Kidney (tissue), 14 donors: ENCODE measurements around the gene FASLG. TPM values are rescaled to one million over a fixed set of nuclear protein-coding genes. Genes with fewer than 3 reads are reported as not detected.

ENCODE experiments used
- DNase-seq, 5 donors: peaks; one replicate each; pipeline ENCODE4 v3.0.0-alpha.2; 2013 to 2020
- FAIRE-seq: peaks from 2 replicates; lab custom pipeline; 2012; peaks lifted over from hg19 to GRCh38; lab: Jason Lieb, UNC
- H3K27ac ChIP-seq, 2 donors: one replicate each; pipeline ENCODE4 v1.7.0; 2013; ENCODE audit warnings: low read depth in 2 of 2, low read length in 2 of 2, inconsistent platforms in 1 of 2
- H3K27me3 ChIP-seq: one replicate; pipeline ENCODE4 v1.7.1; 2013; ENCODE audit warnings: low read length, inconsistent platforms; ENCODE audit not compliant: control insufficient read depth, insufficient read depth
- H3K36me3 ChIP-seq, 3 donors: one replicate each; pipeline versions ENCODE4 v1.7.0 to v1.7.1; 2013; ENCODE audit warnings: low read length in 3 of 3, control low read depth in 1 of 3, inconsistent platforms in 1 of 3; ENCODE audit not compliant: insufficient read depth in 3 of 3, control insufficient read depth in 2 of 3
- H3K4me1 ChIP-seq, 3 donors: one replicate each; pipeline versions ENCODE4 v1.7.0 to v1.7.1; 2013; ENCODE audit warnings: low read length in 3 of 3, inconsistent platforms in 1 of 3, low read depth in 1 of 3; ENCODE audit not compliant: control insufficient read depth in 2 of 3, insufficient read depth in 2 of 3
- H3K4me3 ChIP-seq, 3 donors: one replicate each; pipeline versions ENCODE4 v1.7.0 to v1.8.1; 2013; ENCODE audit warnings: low read length in 3 of 3, control low read depth in 1 of 3, inconsistent platforms in 1 of 3
- H3K9ac ChIP-seq, 3 donors: one replicate each; pipeline versions ENCODE4 v1.7.0 to v1.7.1; 2013; ENCODE audit warnings: low read length in 3 of 3, control low read depth in 1 of 3, inconsistent platforms in 1 of 3
- H3K9me3 ChIP-seq, 3 donors: one replicate each; pipeline versions ENCODE4 v1.7.0 to v1.7.1; 2013; ENCODE audit warnings: low read length in 3 of 3, control low read depth in 1 of 3, inconsistent platforms in 1 of 3; ENCODE audit not compliant: control insufficient read depth in 2 of 3, insufficient read depth in 1 of 3
- intact Hi-C: fragments of 100-400 bp; cut with DNase I; formaldehyde crosslinking; loops from one replicate; pipeline ENCODE4 v1.11.1; 2022
- polyA plus RNA-seq: library from polyadenylated mRNA; stranded (reverse); fragments of 350-450 nt; fragmentation: Illumina TruSeq; extraction: RNeasy Lipid Tissue Mini Kit (QIAGEN cat#74804); gene quantifications from one replicate; pipeline ENCODE4 v1.2.3, GENCODE V29; 2014; ENCODE audit warnings: low read depth, low replicate concordance; ENCODE audit not compliant: insufficient read depth
- total RNA-seq: library from RNA; stranded (reverse); fragmentation: NEBNext Ultra II Directional; extraction: Animal tissue kit (Norgen Biotek cat#: 25700); gene quantifications from one replicate; pipeline ENCODE4 v1.2.1, GENCODE V29; 2021
- TF ChIP-seq, protein P1 (sequence below): IDR thresholded peaks from 3 replicates; pipeline ENCODE4 v1.5.1; 2012; ENCODE audit warnings: mild to moderate bottlenecking, moderate library complexity, borderline replicate concordance; ENCODE audit not compliant: insufficient read depth; ENCODE audit errors: extremely low read depth
- donor health status: control.
- donor health status: control.
- donor health status: control.
- donor health status: control.
- donor health status: control.
- donor health status: DM: yes; HTN: yes; CAD: no.
- donor health status: Normal renal cell carcinoma (clear cell type).

FASLG gene
- total and polyA plus RNA-seq, 2 donors from 2014 or later, result 0.50 TPM; not detected in 1

DNA sequence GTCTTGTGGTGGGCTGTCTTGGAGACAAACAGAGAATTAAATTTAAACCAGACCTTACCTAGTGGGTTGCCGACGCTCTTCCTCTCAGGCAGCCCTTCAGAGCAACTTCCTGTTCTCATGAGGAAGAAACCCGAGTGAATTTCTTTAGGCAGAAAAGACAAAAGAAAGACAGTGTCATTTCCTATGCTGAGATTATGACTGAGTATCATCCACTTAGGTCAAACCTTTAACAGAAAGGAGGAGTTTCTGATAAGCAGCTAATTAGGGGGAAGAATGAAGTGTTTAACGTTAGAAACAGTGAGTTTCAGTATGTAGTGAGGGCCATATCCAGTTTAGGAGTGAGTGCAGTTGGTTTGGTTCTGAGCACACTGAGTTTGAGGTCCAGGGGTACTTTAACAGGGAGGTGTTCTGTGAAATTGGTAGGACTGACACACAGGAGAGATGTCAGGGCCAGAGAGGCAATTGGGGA lies 38.7 kb downstream of the FASLG start:
- intact Hi-C loops, result no loop called here
- DNase-seq (no peak), FAIRE-seq (no peak)
- Histone ChIP-seq H3K27me3 (no peaks in the 10 kb centered on the region), H3K4me3 (no peak overlapping the region), H3K36me3 (no peaks in the 10 kb centered on the region), H3K4me1 (no peaks in the 10 kb centered on the region), H3K27ac (no peak overlapping the region), H3K9ac (no peak overlapping the region), H3K9me3 (no peaks in the 10 kb centered on the region)
- TF ChIP-seq, protein P1, sequence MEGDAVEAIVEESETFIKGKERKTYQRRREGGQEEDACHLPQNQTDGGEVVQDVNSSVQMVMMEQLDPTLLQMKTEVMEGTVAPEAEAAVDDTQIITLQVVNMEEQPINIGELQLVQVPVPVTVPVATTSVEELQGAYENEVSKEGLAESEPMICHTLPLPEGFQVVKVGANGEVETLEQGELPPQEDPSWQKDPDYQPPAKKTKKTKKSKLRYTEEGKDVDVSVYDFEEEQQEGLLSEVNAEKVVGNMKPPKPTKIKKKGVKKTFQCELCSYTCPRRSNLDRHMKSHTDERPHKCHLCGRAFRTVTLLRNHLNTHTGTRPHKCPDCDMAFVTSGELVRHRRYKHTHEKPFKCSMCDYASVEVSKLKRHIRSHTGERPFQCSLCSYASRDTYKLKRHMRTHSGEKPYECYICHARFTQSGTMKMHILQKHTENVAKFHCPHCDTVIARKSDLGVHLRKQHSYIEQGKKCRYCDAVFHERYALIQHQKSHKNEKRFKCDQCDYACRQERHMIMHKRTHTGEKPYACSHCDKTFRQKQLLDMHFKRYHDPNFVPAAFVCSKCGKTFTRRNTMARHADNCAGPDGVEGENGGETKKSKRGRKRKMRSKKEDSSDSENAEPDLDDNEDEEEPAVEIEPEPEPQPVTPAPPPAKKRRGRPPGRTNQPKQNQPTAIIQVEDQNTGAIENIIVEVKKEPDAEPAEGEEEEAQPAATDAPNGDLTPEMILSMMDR, result no peak

DNA sequence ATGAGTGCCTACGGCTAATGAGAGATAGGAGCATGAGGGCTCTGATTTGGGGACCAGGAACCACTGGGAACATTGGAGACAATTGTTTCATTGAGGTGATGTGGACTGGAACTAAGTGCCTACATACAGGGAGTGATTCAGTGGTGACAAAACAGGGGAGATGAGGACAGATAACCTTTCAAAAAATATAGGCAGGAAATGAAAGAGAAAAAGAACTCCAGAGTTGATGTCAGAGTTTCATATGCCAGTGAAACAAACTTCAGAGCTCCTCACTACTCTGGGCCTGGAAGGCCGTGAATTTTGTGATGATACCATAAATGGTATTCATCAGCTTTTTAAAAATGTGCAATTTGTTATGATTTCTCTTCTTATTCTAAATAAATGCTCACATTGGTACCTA lies 39.3 kb downstream of the FASLG start:
- FAIRE-seq (no peak), DNase-seq (no peak)
- TF ChIP-seq, protein P1, result no peak
- no peaks in the 10 kb centered on the region for H3K27me3 ChIP-seq
- H3K4me1 ChIP-seq, result no peaks in the 10 kb centered on the region
- H3K36me3 ChIP-seq, result no peaks in the 10 kb centered on the region
- no peak overlapping the region for H3K27ac ChIP-seq
- H3K9ac ChIP-seq, result no peak overlapping the region
- intact Hi-C loops, result no loop called here
- no peak overlapping the region for H3K4me3 ChIP-seq
- no peaks in the 10 kb centered on the region for H3K9me3 ChIP-seq

DNA sequence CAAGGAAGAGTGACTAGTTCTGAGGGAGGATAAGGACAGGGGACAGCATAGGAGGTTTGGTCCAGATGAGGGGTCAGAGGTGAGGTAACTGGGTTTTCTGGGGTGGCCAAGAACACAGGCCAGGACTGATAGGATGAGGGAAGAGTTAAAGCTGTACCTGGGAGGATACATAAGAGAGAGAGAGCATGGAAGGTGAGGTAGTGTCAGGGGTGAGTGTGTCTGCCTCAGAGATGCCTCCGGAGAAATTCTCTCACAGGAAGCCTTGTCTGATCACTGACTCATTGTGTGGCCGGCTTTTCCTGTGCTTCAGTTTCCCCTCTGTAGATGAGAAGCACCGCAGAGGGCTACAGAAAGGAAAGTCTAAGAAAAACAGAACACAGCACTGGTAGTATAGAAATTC lies 40.2 kb downstream of the FASLG start:
- Histone ChIP-seq H3K9me3 (no peaks in the 10 kb centered on the region), H3K27ac (no peak overlapping the region), H3K27me3 (no peaks in the 10 kb centered on the region), H3K36me3 (no peaks in the 10 kb centered on the region), H3K4me1 (no peaks in the 10 kb centered on the region), H3K9ac (no peak overlapping the region), H3K4me3 (no peak overlapping the region)
- DNase-seq (no peak), FAIRE-seq (no peak)
- TF ChIP-seq, protein P1, result no peak
- intact Hi-C loops, result no loop called here

DNA sequence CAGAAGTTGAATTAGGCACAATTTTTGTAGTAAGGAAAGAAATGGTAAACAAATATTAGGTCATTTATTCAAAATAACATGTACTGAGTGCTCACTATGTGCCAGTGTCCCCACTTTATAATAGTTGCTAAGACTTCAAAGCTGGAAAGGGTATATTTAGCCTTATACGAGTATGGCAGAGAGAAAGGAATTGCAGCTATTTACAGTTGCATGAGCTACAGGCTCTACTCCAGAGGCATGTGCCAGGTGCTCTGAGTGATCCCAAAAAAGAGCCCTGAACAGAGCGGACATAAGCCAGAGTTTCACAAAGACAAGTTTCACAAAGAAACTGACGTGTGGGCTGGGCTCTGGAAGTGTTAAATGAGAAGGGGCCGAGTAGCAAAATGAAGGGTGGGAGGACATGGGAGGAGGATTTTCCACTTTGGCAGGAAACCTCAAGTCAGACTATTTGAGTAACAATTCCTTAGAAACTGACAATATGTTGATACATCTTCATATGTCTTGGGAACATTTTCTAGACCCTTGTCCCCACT lies 40.9 kb downstream of the FASLG start:
- Histone ChIP-seq H3K9ac (no peak overlapping the region), H3K36me3 (no peaks in the 10 kb centered on the region), H3K4me3 (no peak overlapping the region), H3K27me3 (no peaks in the 10 kb centered on the region), H3K27ac (no peak overlapping the region), H3K4me1 (no peaks in the 10 kb centered on the region), H3K9me3 (no peaks in the 10 kb centered on the region)
- intact Hi-C loops, result no loop called here
- FAIRE-seq (no peak), DNase-seq (no peak)
- TF ChIP-seq, protein P1, result no peak
